GM23338 (cell line): ENCODE measurements around the gene TXLNB. TPM values are rescaled to one million over a fixed set of nuclear protein-coding genes. Genes with fewer than 3 reads are reported as not detected.
"Not testable (repeated sequence)": the region's sequence is repeated elsewhere in the genome, so short reads cannot be mapped to it uniquely, and the experiment has no call there.

Source experiments
- ATAC-seq: fragments of 200-7000 bp; cut with Tn5 transposase; 3 replicates; pipeline ENCODE4 v1.9.1; 2020
- DNase-seq: peaks from one replicate; pipeline ENCODE4 v3.0.0-alpha.2; 2015; ENCODE audit warnings: low spot score
- H2AFZ ChIP-seq: fragments of 200-600 bp; sonication (generic); 2 replicates; pipeline ENCODE4 v1.8.0; 2016; ENCODE audit warnings: antibody characterized with exemption, mild to moderate bottlenecking, moderate library complexity
- H3F3A ChIP-seq: fragments of 200-600 bp; sonication (generic); replicated peaks from 2 replicates; pipeline ENCODE4 v1.8.0; 2017; ENCODE audit warnings: antibody characterized with exemption, mixed run types, low read depth
- H3K27ac ChIP-seq: fragments of 200-600 bp; sonication (generic); 2 replicates; pipeline ENCODE4 v1.6.1; 2016; ENCODE audit warnings: low read depth
- H3K27me3 ChIP-seq: fragments of 200-600 bp; sonication (generic); 2 replicates; pipeline ENCODE4 v1.8.0; 2016; ENCODE audit warnings: mild to moderate bottlenecking, mixed run types, moderate library complexity; ENCODE audit not compliant: insufficient read depth
- H3K36me3 ChIP-seq: fragments of 200-600 bp; sonication (generic); 2 replicates; pipeline ENCODE4 v1.8.0; 2016; ENCODE audit warnings: mild to moderate bottlenecking; ENCODE audit not compliant: insufficient read depth
- H3K4me1 ChIP-seq: fragments of 200-600 bp; sonication (generic); 2 replicates; pipeline ENCODE4 v1.8.0; 2016; ENCODE audit warnings: mild to moderate bottlenecking, moderate library complexity; ENCODE audit not compliant: insufficient read depth
- H3K4me2 ChIP-seq: fragments of 200-600 bp; sonication (generic); 2 replicates; pipeline ENCODE4 v1.7.1; 2017; ENCODE audit warnings: mixed run types
- H3K4me3 ChIP-seq: fragments of 200-600 bp; sonication (generic); 2 replicates; pipeline ENCODE4 v1.6.1; 2016; ENCODE audit warnings: mixed run types
- H3K79me2 ChIP-seq: fragments of 200-600 bp; sonication (generic); replicated peaks from 2 replicates; pipeline ENCODE4 v1.8.0; 2017; ENCODE audit warnings: mild to moderate bottlenecking; ENCODE audit not compliant: insufficient read depth
- H3K9me2 ChIP-seq: fragments of 200-600 bp; sonication (generic); 2 replicates; pipeline ENCODE4 v1.8.0; 2017; ENCODE audit not compliant: insufficient read depth
- H4K20me1 ChIP-seq: fragments of 200-600 bp; sonication (generic); replicated peaks from 2 replicates; pipeline ENCODE4 v1.8.0; 2017; ENCODE audit warnings: mild to moderate bottlenecking; ENCODE audit not compliant: insufficient read depth
- H3K27ac Mint-ChIP-seq: 2 replicates; pipeline ENCODE4 v1.8.0; 2020; ENCODE audit warnings: inconsistent platforms, mild to moderate bottlenecking, moderate library complexity, mixed read lengths
- H3K27me3 Mint-ChIP-seq: 3 replicates; pipeline ENCODE4 v1.8.0; 2022; ENCODE audit warnings: low read depth, mild to moderate bottlenecking, moderate library complexity, mixed read lengths, inconsistent platforms; ENCODE audit not compliant: insufficient read depth, poor library complexity
- H3K36me3 Mint-ChIP-seq: 3 replicates; pipeline ENCODE4 v1.8.0; 2021; ENCODE audit warnings: low read depth, mild to moderate bottlenecking, inconsistent platforms, moderate library complexity, mixed read lengths
- H3K4me1 Mint-ChIP-seq: 3 replicates; pipeline ENCODE4 v1.8.0; 2020; ENCODE audit warnings: mild to moderate bottlenecking, inconsistent platforms, mixed read lengths
- H3K4me3 Mint-ChIP-seq: 3 replicates; pipeline ENCODE4 v1.8.0; 2021; ENCODE audit warnings: moderate library complexity, mild to moderate bottlenecking, inconsistent platforms, mixed read lengths
- H3K9me3 Mint-ChIP-seq: 3 replicates; pipeline ENCODE4 v1.8.0; 2020; ENCODE audit warnings: moderate library complexity, mild to moderate bottlenecking, inconsistent platforms, mixed read lengths
- CREB1 ChIP-seq: fragments of 250-450 bp; sonication (Bioruptor Pico); IDR thresholded peaks from 2 replicates; pipeline ENCODE4 v1.5.0; 2020; ENCODE audit warnings: low read depth, mild to moderate bottlenecking, moderate library complexity
- POLR2AphosphoS5 ChIP-seq: IDR thresholded peaks from 2 replicates; pipeline ENCODE4 v1.6.1; 2016; ENCODE audit warnings: antibody characterized with exemption, low read depth
- polyA plus RNA-seq: library from polyadenylated mRNA; unstranded; fragments of >200 nt; fragmentation: Nextera tagmentation; extraction: Ambion mirVana; gene quantifications from 2 replicates; pipeline ENCODE4 v1.2.1, GENCODE V29; 2016
- total RNA-seq: library from RNA; depleted of rRNA; stranded (reverse); fragments of >200 nt; shearing (Covaris generic); gene quantifications from 2 replicates; pipeline ENCODE4 v1.2.3, GENCODE V29; 2014
- TF ChIP-seq, protein P1 (sequence below): fragments of 250-450 bp; sonication (Bioruptor Pico); IDR thresholded peaks from 2 replicates; pipeline ENCODE4 v1.5.0; 2020; ENCODE audit warnings: mild to moderate bottlenecking, moderate library complexity
- TF ChIP-seq, protein P2 (sequence below), 2 experiments: fragments of 200-600 bp in 1 of 2; sonication (generic) in 1 of 2; conservative IDR thresholded peaks; 2 replicates each; pipeline versions ENCODE4 v1.5.1 to v1.6.1; 2016 to 2017; ENCODE audit warnings: antibody characterized with exemption in 2 of 2, low read depth in 2 of 2, mild to moderate bottlenecking in 2 of 2, moderate library complexity in 1 of 2

TXLNB gene
- total and polyA plus RNA-seq, 2 experiments from 2014 or later, result 0.11 to 0.28 TPM

DNA sequence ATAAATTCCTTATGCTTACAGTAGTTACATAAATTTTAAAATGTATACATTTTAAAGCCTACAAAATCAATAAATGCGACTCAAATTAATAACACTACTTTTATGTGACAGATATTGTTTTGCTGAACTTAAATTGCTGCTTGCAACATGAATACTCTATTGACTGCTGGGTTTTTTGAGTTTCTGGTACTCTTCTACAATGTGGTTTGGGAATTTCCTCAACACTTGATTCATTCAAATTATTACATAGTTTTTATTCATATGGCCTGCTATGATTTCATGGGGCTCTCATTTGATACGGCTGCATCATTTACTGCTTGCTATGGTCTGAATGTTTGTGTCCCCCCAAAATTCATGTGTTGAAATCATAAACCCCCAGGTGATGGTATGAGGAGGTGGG, 2.3 kb upstream of the TXLNB start (continued):
- TF ChIP-seq, protein P1, sequence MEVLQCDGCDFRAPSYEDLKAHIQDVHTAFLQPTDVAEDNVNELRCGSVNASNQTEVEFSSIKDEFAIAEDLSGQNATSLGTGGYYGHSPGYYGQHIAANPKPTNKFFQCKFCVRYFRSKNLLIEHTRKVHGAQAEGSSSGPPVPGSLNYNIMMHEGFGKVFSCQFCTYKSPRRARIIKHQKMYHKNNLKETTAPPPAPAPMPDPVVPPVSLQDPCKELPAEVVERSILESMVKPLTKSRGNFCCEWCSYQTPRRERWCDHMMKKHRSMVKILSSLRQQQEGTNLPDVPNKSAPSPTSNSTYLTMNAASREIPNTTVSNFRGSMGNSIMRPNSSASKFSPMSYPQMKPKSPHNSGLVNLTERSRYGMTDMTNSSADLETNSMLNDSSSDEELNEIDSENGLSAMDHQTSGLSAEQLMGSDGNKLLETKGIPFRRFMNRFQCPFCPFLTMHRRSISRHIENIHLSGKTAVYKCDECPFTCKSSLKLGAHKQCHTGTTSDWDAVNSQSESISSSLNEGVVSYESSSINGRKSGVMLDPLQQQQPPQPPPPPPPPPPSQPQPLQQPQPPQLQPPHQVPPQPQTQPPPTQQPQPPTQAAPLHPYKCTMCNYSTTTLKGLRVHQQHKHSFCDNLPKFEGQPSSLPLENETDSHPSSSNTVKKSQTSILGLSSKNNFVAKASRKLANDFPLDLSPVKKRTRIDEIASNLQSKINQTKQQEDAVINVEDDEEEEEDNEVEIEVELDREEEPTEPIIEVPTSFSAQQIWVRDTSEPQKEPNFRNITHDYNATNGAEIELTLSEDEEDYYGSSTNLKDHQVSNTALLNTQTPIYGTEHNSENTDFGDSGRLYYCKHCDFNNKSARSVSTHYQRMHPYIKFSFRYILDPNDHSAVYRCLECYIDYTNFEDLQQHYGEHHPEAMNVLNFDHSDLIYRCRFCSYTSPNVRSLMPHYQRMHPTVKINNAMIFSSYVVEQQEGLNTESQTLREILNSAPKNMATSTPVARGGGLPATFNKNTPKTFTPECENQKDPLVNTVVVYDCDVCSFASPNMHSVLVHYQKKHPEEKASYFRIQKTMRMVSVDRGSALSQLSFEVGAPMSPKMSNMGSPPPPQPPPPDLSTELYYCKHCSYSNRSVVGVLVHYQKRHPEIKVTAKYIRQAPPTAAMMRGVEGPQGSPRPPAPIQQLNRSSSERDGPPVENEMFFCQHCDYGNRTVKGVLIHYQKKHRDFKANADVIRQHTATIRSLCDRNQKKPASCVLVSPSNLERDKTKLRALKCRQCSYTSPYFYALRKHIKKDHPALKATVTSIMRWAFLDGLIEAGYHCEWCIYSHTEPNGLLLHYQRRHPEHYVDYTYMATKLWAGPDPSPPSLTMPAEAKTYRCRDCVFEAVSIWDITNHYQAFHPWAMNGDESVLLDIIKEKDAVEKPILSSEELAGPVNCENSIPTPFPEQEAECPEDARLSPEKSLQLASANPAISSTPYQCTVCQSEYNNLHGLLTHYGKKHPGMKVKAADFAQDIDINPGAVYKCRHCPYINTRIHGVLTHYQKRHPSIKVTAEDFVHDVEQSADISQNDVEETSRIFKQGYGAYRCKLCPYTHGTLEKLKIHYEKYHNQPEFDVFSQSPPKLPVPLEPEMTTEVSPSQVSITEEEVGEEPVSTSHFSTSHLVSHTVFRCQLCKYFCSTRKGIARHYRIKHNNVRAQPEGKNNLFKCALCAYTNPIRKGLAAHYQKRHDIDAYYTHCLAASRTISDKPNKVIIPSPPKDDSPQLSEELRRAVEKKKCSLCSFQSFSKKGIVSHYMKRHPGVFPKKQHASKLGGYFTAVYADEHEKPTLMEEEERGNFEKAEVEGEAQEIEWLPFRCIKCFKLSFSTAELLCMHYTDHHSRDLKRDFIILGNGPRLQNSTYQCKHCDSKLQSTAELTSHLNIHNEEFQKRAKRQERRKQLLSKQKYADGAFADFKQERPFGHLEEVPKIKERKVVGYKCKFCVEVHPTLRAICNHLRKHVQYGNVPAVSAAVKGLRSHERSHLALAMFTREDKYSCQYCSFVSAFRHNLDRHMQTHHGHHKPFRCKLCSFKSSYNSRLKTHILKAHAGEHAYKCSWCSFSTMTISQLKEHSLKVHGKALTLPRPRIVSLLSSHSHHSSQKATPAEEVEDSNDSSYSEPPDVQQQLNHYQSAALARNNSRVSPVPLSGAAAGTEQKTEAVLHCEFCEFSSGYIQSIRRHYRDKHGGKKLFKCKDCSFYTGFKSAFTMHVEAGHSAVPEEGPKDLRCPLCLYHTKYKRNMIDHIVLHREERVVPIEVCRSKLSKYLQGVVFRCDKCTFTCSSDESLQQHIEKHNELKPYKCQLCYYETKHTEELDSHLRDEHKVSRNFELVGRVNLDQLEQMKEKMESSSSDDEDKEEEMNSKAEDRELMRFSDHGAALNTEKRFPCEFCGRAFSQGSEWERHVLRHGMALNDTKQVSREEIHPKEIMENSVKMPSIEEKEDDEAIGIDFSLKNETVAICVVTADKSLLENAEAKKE (CRISPR knock-in tag), result no peak
- TF ChIP-seq POLR2AphosphoS5 (no peak), CREB1 (CRISPR knock-in tag) (no peak)
- TF ChIP-seq, protein P2, sequence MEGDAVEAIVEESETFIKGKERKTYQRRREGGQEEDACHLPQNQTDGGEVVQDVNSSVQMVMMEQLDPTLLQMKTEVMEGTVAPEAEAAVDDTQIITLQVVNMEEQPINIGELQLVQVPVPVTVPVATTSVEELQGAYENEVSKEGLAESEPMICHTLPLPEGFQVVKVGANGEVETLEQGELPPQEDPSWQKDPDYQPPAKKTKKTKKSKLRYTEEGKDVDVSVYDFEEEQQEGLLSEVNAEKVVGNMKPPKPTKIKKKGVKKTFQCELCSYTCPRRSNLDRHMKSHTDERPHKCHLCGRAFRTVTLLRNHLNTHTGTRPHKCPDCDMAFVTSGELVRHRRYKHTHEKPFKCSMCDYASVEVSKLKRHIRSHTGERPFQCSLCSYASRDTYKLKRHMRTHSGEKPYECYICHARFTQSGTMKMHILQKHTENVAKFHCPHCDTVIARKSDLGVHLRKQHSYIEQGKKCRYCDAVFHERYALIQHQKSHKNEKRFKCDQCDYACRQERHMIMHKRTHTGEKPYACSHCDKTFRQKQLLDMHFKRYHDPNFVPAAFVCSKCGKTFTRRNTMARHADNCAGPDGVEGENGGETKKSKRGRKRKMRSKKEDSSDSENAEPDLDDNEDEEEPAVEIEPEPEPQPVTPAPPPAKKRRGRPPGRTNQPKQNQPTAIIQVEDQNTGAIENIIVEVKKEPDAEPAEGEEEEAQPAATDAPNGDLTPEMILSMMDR (conservative IDR thresholded peaks at IDR 0.05; ENCODE audit: low read depth in 2 of 2), result no peak

DNA sequence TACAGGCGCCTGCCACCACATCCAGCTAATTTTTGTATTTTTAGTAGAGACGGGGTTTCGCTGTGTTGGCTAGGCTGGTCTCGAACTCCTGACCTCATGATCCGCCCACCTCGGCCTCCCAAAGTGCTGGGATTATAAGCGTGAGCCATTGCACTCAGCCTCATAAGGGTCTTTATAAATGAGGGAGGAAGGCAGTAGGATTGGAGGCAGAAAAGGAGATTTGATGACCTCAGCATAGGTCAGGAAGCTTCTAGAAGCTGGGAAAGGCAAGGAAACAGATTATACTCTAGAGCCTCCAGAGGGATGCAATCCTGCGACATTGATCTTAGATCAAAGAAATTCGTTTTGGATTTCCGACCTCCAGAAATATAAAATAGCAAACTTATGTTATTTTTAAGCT, 1.4 kb upstream of the TXLNB start:
- H3F3A ChIP-seq, H3K9me2 ChIP-seq, DNase-seq, H3K27ac Mint-ChIP-seq, H3K4me3 Mint-ChIP-seq, H3K27me3 ChIP-seq, H3K27me3 Mint-ChIP-seq, H3K27ac ChIP-seq, H2AFZ ChIP-seq, H3K4me3 ChIP-seq, H3K9me3 Mint-ChIP-seq, H4K20me1 ChIP-seq, H3K79me2 ChIP-seq, ATAC-seq, H3K36me3 ChIP-seq, H3K36me3 Mint-ChIP-seq: not testable (repeated sequence)
- H3K4me1 Mint-ChIP-seq, result peaks cover 20% of the 10 kb centered on the region
- Histone ChIP-seq H3K4me2 (peak overlapping the region; percentile 46; the same call in 1 of the 2 replicates), H3K4me1 (peaks cover 13% of the 10 kb centered on the region)
